Smooth muscle cell (in vitro differentiated cells): Measurements from ENCODE around the gene CD99. TPM values are rescaled to one million over a fixed set of nuclear protein-coding genes. Genes with fewer than 3 reads are reported as not detected.
A peak's percentile ranks its signal among the peaks of the same experiment; 100 is the strongest.

Experiments used
- DNase-seq: peaks from one replicate; lab custom pipeline; 2025; ENCODE audit not compliant: unreplicated experiment; lab: John Stamatoyannopoulos, UW
- H2AFZ ChIP-seq: fragments of 200-600 bp; sonication (generic); 2 replicates; pipeline ENCODE4 v1.6.0; 2016; ENCODE audit warnings: antibody characterized with exemption, low read depth, mild to moderate bottlenecking
- H3F3A ChIP-seq: fragments of 200-600 bp; sonication (generic); 2 replicates; pipeline ENCODE4 v1.6.0; 2017; ENCODE audit warnings: antibody characterized with exemption, low read depth
- H3K27ac ChIP-seq: fragments of 200-600 bp; sonication (generic); 2 replicates; pipeline ENCODE4 v1.5.1; 2016; ENCODE audit warnings: low read depth, mild to moderate bottlenecking
- H3K27me3 ChIP-seq: fragments of 200-600 bp; sonication (generic); 2 replicates; pipeline ENCODE4 v1.6.1; 2016; ENCODE audit warnings: low read depth, mild to moderate bottlenecking
- H3K36me3 ChIP-seq: fragments of 200-600 bp; sonication (generic); 2 replicates; pipeline ENCODE4 v1.5.1; 2016; ENCODE audit warnings: low read depth
- H3K4me1 ChIP-seq: fragments of 200-600 bp; sonication (generic); 2 replicates; pipeline ENCODE4 v1.5.1; 2016; ENCODE audit warnings: low read depth
- H3K4me2 ChIP-seq: fragments of 200-600 bp; sonication (generic); 2 replicates; pipeline ENCODE4 v1.6.0; 2016; ENCODE audit warnings: mild to moderate bottlenecking
- H3K4me3 ChIP-seq: fragments of 200-600 bp; sonication (generic); 2 replicates; pipeline ENCODE4 v1.5.1; 2016; ENCODE audit warnings: mild to moderate bottlenecking
- H3K79me2 ChIP-seq: fragments of 200-600 bp; sonication (generic); 2 replicates; pipeline ENCODE4 v1.6.0; 2016; ENCODE audit warnings: low read depth, mild to moderate bottlenecking
- H3K9ac ChIP-seq: fragments of 200-600 bp; sonication (generic); 2 replicates; pipeline ENCODE4 v1.6.0; 2016; ENCODE audit warnings: low read depth
- H3K9me3 ChIP-seq: fragments of 200-600 bp; sonication (generic); replicated peaks from 2 replicates; pipeline ENCODE4 v1.5.1; 2016; ENCODE audit warnings: low read depth
- H4K20me1 ChIP-seq: fragments of 200-600 bp; sonication (generic); 2 replicates; pipeline ENCODE4 v1.6.0; 2016; ENCODE audit warnings: low read depth
- WGBS: methylation state at CpG from one replicate; pipeline ENCODE4 v1.1.7; 2016; ENCODE audit warnings: low lambda C conversion rate; 5-methylcytosine and 5-hydroxymethylcytosine counted together
- polyA plus RNA-seq: library from polyadenylated mRNA; unstranded; fragments of >200 nt; fragmentation: Nextera tagmentation; extraction: Ambion mirVana; gene quantifications from 2 replicates; pipeline ENCODE4 v1.2.1, GENCODE V29; 2016
- total RNA-seq: library from RNA; depleted of rRNA; stranded (reverse); fragments of >200 nt; gene quantifications from 2 replicates; pipeline ENCODE4 v1.2.3, GENCODE V29; 2014
- TF ChIP-seq, protein P1 (sequence below): fragments of 200-600 bp; sonication (generic); IDR thresholded peaks from 2 replicates; pipeline ENCODE4 v1.5.1; 2017; ENCODE audit warnings: borderline replicate concordance, mild to moderate bottlenecking, antibody characterized with exemption; ENCODE audit not compliant: insufficient read depth, poor library complexity, severe bottlenecking

Gene CD99
- total and polyA plus RNA-seq, 2 experiments from 2014 or later = 647 to 1,373 TPM

DNA sequence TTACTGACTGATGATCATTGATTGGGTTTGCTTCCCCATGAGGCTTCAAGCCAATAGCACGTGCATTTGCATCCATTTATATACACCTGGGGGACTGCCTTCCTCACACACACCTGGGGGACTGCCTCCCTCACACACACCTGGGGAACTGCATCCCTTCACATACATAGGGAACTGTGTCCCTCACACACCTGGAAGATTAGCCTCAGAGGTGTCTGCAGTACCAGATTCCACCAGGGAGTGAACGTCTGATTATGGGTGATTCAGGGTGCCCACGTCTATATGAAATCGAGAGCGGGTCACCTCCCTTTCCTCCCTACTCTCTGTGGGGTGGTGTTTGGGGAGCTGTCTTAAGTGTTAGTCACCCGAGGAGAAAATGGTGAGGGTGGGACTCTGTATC lies 16.9 kb downstream of the CD99 start:
- Histone ChIP-seq H3K27ac (peak overlapping the region; percentile 97), H3K9ac (peak overlapping the region; percentile 92), H3K4me1 (peaks cover 22% of the 10 kb centered on the region), H2AFZ (no peak overlapping the region), H3K9me3 (no peaks in the 10 kb centered on the region), H3F3A (peaks cover 51% of the 10 kb centered on the region), H3K4me3 (no peak overlapping the region), H3K4me2 (peak overlapping the region; percentile 79), H3K27me3 (no peaks in the 10 kb centered on the region), H3K79me2 (peaks cover 89% of the 10 kb centered on the region), H4K20me1 (peaks cover 65% of the 10 kb centered on the region), H3K36me3 (no peaks in the 10 kb centered on the region)
- TF ChIP-seq, protein P1, sequence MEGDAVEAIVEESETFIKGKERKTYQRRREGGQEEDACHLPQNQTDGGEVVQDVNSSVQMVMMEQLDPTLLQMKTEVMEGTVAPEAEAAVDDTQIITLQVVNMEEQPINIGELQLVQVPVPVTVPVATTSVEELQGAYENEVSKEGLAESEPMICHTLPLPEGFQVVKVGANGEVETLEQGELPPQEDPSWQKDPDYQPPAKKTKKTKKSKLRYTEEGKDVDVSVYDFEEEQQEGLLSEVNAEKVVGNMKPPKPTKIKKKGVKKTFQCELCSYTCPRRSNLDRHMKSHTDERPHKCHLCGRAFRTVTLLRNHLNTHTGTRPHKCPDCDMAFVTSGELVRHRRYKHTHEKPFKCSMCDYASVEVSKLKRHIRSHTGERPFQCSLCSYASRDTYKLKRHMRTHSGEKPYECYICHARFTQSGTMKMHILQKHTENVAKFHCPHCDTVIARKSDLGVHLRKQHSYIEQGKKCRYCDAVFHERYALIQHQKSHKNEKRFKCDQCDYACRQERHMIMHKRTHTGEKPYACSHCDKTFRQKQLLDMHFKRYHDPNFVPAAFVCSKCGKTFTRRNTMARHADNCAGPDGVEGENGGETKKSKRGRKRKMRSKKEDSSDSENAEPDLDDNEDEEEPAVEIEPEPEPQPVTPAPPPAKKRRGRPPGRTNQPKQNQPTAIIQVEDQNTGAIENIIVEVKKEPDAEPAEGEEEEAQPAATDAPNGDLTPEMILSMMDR = no peak
- no peak for DNase-seq
- WGBS = 54% methylated on average over 6 of the region's 6 CpGs

DNA sequence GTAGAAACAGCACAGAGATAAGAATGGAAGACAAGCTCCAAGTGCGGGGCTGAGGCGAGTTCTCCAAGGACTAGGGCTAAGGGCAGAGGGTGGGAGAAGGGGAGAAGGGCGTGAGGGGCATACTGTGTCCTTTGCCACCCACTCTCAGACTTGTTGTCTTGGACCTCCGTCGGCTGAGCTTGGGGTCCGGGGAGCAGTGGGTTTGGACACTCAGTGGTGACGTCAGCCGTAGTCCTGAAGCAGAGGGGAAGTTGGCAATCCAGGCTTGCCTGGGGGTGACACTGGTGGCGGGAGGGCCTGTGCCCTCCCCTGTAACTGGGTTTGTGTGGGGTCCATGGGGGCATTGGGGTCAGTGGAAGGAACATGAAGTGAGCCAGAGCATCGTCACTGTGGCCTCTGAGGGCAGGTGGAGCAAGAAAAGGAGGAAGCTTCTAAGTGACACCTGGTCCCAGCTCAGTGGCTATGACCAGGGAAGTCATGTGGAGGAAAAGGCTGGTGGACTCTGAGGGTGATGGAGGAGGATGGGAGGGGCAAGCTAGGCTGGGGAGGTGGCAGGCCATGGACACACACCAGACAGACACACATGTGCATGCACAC lies 17.6 kb downstream of the CD99 start:
- WGBS = 90% methylated on average over 10 of the region's 10 CpGs
- Histone ChIP-seq H2AFZ (no peak overlapping the region), H3F3A (peaks cover 50% of the 10 kb centered on the region), H3K79me2 (peaks cover 89% of the 10 kb centered on the region), H3K4me2 (peak overlapping the region; percentile 79), H3K27me3 (no peaks in the 10 kb centered on the region), H3K4me3 (no peak overlapping the region), H4K20me1 (peaks cover 65% of the 10 kb centered on the region), H3K9me3 (no peaks in the 10 kb centered on the region), H3K4me1 (peaks cover 19% of the 10 kb centered on the region), H3K9ac (peak overlapping the region; percentile 92), H3K27ac (peak overlapping the region; percentile 97), H3K36me3 (no peaks in the 10 kb centered on the region)
- TF ChIP-seq, protein P1 = no peak
- DNase-seq = no peak

DNA sequence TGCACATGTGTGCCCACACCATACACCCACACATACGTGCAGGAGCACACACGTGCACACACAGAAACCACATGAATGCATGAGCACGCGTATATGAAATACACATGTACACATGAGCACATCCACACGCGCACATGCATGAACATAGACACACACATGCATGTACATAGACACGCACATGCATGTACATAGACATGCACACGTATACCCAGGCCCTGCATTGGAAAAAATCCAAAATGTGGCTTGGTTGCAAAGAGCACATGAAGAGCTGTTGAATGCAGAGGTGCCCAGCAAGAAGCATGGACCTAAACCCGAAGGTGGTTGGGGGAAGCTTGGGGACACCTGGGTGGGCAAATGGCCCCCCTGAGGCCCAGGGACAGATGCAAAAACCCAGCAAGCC lies 18.5 kb downstream of the CD99 start:
- no peak overlapping the region for H2AFZ ChIP-seq
- whole genome bisulfite sequencing = 88% methylated on average over 9 of the region's 9 CpGs
- peaks cover 45% of the 10 kb centered on the region for H3F3A ChIP-seq
- peak overlapping the region; percentile 97 for H3K9ac ChIP-seq
- peaks cover 64% of the 10 kb centered on the region for H4K20me1 ChIP-seq
- H3K36me3 ChIP-seq = no peaks in the 10 kb centered on the region
- H3K27me3 ChIP-seq = no peaks in the 10 kb centered on the region
- H3K4me3 ChIP-seq = no peak overlapping the region
- peak overlapping the region; percentile 100 for H3K27ac ChIP-seq
- peaks cover 14% of the 10 kb centered on the region for H3K4me1 ChIP-seq
- H3K4me2 ChIP-seq = peak overlapping the region; percentile 72
- H3K79me2 ChIP-seq = peaks cover 89% of the 10 kb centered on the region
- TF ChIP-seq, protein P1 = no peak
- DNase-seq = no peak
- no peaks in the 10 kb centered on the region for H3K9me3 ChIP-seq
